ENCODE data around the gene ESR1. TPM values are rescaled to one million over a fixed set of nuclear protein-coding genes. Genes with fewer than 3 reads are reported as not detected.

The ESR1 gene
- total RNA-seq, 1 donor from 2014 or later, result not detected

DNA sequence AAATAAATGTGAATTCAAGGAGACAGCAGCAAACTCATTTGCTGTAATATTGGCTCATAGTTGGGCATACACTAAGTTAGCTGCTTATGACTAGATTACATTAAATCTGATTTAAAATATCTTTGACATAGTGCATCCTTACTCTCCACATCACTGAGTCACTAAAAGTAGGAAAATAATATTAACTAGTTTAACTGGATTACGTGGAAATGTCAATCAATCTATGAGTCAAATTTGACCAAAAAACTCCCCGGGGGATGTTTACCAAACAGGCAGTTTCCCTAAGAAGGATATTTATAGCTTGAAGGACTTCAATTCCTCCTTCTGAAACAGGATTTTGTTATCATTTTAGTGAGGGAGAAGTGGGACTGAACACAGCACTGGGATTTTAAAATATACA lies 366.5 kb downstream of the ESR1 start:
- DNase-seq (ENCODE audit: low spot score, unreplicated experiment), result no peak
- TF ChIP-seq, protein P1, sequence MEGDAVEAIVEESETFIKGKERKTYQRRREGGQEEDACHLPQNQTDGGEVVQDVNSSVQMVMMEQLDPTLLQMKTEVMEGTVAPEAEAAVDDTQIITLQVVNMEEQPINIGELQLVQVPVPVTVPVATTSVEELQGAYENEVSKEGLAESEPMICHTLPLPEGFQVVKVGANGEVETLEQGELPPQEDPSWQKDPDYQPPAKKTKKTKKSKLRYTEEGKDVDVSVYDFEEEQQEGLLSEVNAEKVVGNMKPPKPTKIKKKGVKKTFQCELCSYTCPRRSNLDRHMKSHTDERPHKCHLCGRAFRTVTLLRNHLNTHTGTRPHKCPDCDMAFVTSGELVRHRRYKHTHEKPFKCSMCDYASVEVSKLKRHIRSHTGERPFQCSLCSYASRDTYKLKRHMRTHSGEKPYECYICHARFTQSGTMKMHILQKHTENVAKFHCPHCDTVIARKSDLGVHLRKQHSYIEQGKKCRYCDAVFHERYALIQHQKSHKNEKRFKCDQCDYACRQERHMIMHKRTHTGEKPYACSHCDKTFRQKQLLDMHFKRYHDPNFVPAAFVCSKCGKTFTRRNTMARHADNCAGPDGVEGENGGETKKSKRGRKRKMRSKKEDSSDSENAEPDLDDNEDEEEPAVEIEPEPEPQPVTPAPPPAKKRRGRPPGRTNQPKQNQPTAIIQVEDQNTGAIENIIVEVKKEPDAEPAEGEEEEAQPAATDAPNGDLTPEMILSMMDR (IDR thresholded peaks at IDR 0.05; ENCODE audit: unreplicated experiment), result no peak
- Mint-ChIP-seq H3K4me3 (ENCODE audit: low read depth) (no peak overlapping the region), H3K9me3 (ENCODE audit: low read depth) (no peaks in the 10 kb centered on the region), H3K36me3 (ENCODE audit: insufficient read depth) (peaks cover 8% of the 10 kb centered on the region), H3K27ac (no peak overlapping the region), H3K27me3 (no peaks in the 10 kb centered on the region), H3K4me1 (ENCODE audit: low read depth) (no peaks in the 10 kb centered on the region)

GRCh38 chr6:152176268-152176667 lies 368.8 kb downstream of the ESR1 start:
- H3K27me3 Mint-ChIP-seq, result no peaks in the 10 kb centered on the region
- TF ChIP-seq, protein P1 (IDR thresholded peaks at IDR 0.05; ENCODE audit: unreplicated experiment), result no peak
- no peak for DNase-seq (ENCODE audit: low spot score, unreplicated experiment)

More at GRCh38 chr6:152176268-152176667, 368.8 kb downstream of the ESR1 start:
- no peak overlapping the region for H3K4me3 Mint-ChIP-seq (ENCODE audit: low read depth)
- no peaks in the 10 kb centered on the region for H3K4me1 Mint-ChIP-seq (ENCODE audit: low read depth)
- H3K27ac Mint-ChIP-seq, result no peak overlapping the region
- peaks cover 6% of the 10 kb centered on the region for H3K36me3 Mint-ChIP-seq (ENCODE audit: insufficient read depth)
- H3K9me3 Mint-ChIP-seq (ENCODE audit: low read depth), result no peaks in the 10 kb centered on the region
